ENCODE results near the gene C11orf97. TPM values are rescaled to one million over a fixed set of nuclear protein-coding genes. Genes with fewer than 3 reads are reported as not detected.

C11orf97 gene
- total and polyA plus RNA-seq, 2 of the 8 experiments (the other 6 are each of a cell fraction or from before 2014, with no cell fraction given), result not detected

DNA sequence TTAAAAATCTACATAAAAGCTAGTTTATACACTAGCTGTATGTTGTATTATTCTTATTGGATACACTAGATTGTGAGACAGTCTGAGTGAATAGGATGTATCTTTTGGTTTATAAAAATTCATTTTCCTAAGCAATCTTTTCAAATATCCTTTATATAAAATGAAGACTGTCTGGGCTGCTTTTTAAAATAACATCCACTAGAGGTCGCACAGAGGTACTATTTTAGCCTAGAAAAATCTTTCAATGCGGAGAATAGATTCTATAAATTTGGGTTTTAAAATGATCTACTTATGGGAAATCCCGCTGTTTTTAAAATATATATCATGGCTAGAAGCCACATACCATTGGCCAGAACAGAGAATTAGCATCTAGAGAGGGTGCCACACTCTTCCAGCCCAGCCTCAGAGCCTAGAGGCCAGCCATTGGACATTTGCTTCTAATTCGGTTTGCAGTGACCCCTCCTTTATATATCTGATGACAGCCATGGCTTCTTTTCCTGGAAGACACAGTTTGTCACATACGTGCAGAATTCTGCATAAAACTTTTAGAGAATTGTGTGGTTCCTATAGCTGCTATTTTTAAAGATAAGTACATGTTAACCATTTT, 7.3 kb downstream of the C11orf97 start:
- no peak overlapping the region for H4K8ac ChIP-seq (ENCODE audit: extremely low read depth, insufficient read depth, low read length)
- no peaks in the 10 kb centered on the region for H3K36me3 ChIP-seq (ENCODE audit: control insufficient read depth in 2 of 4, insufficient read depth in 4 of 4, low read length in 3 of 4)
- H3K4ac ChIP-seq (replicated peaks; ENCODE audit: insufficient read length, low read depth, low read length), result no peak overlapping the region
- H2AFZ ChIP-seq (ENCODE audit: low read length), result peak overlapping the region; percentile 90; the same call in 1 of the 2 replicates
- no peaks in the 10 kb centered on the region for H3K79me2 ChIP-seq (ENCODE audit: control insufficient read depth in 1 of 2, insufficient read depth in 2 of 2, low read length in 2 of 2)
- POLR2A ChIA-PET (ENCODE audit: partially characterized antibody), result no interaction called here
- FAIRE-seq (no peak), DNase-seq (ENCODE audit: low read depth in 1 of 2, low spot score in 2 of 2) (no peak)
- 13% methylated on average over 5 of the region's 5 CpGs; no CpG with 5 or more reads in 1 of the 2 experiments for WGBS, 2 experiments (ENCODE audit: extremely low coverage in 1 of 2, insufficient coverage in 1 of 2, insufficient read length in 1 of 2, insufficient replicate concordance in 2 of 2, low coverage in 1 of 2, low lambda C conversion rate in 2 of 2, missing lambda C conversion rate in 1 of 2)
- H2BK5ac ChIP-seq (ENCODE audit: low read depth, low read length), result no peak overlapping the region
- H3K4me3 ChIP-seq (ENCODE audit: extremely low read depth in 1 of 4, insufficient read depth in 2 of 4, low read depth in 3 of 4, low read length in 4 of 4), result no peak overlapping the region
- no peak overlapping the region for H3K56ac ChIP-seq (replicated peaks; ENCODE audit: insufficient read length, low read depth, low read length)
- no peak overlapping the region for H3K9ac ChIP-seq (replicated peaks in 1 of 4; ENCODE audit: extremely low read depth in 1 of 4, low read depth in 3 of 4, low read length in 3 of 4)
- H4K5ac ChIP-seq (ENCODE audit: insufficient read length, low read depth, low read length), result no peak overlapping the region
- H3K9me3 ChIP-seq (ENCODE audit: insufficient read depth in 2 of 2, low read depth in 1 of 2, low read length in 1 of 2), result no peaks in the 10 kb centered on the region
- CTCF ChIA-PET (ENCODE audit: partially characterized antibody), result interaction anchor here (0.7 to 2.7 kb wide), 21 partner anchors 8 to 409 kb away, joined by 3 to 16 read pairs (median 3); partner anchors contain the start of genes ANKRD49, C11orf97 and MRE11
- no peak overlapping the region for H2AK5ac ChIP-seq (ENCODE audit: low read depth, low read length)
- H2BK120ac ChIP-seq (replicated peaks; ENCODE audit: low read depth, low read length), result no peak overlapping the region
- no peak overlapping the region for H2BK15ac ChIP-seq (ENCODE audit: low read length)
- H3K18ac ChIP-seq (ENCODE audit: extremely low read depth, low read length), result no peak overlapping the region
- H3K4me2 ChIP-seq (ENCODE audit: insufficient read depth in 1 of 2, low read depth in 2 of 2, low read length in 2 of 2), result no peak overlapping the region
- H3K79me1 ChIP-seq (ENCODE audit: low read depth, low read length), result no peaks in the 10 kb centered on the region
- H3K27me3 ChIP-seq (replicated peaks in 1 of 4; ENCODE audit: control insufficient read depth in 3 of 4, extremely low read depth in 1 of 4, insufficient read depth in 3 of 4, low read length in 3 of 4), result no peaks in the 10 kb centered on the region
- H3K27ac ChIP-seq (ENCODE audit: low read depth, low read length), result no peak overlapping the region
- H3K4me1 ChIP-seq (replicated peaks in 1 of 4; ENCODE audit: control insufficient read depth in 3 of 4, insufficient read depth in 4 of 4, low read length in 3 of 4), result no peaks in the 10 kb centered on the region
- no peak overlapping the region for H3K23ac ChIP-seq (ENCODE audit: insufficient read length)
- H2BK12ac ChIP-seq (ENCODE audit: low read depth, low read length), result no peak overlapping the region
- TF ChIP-seq EP300 (IDR thresholded peaks at IDR 0.05; ENCODE audit: borderline replicate concordance in 1 of 2, low read depth in 2 of 2, low read length in 2 of 2) (no peak), RAD21 (IDR thresholded peaks at IDR 0.05 in 1 of 2, conservative IDR thresholded peaks at IDR 0.05 in 1 of 2; ENCODE audit: low read depth in 2 of 2, low read length in 2 of 2) (peak in 1 of 2 experiments; percentile 23; a peak in 1 of 4 replicates)
- TF ChIP-seq, protein P1, sequence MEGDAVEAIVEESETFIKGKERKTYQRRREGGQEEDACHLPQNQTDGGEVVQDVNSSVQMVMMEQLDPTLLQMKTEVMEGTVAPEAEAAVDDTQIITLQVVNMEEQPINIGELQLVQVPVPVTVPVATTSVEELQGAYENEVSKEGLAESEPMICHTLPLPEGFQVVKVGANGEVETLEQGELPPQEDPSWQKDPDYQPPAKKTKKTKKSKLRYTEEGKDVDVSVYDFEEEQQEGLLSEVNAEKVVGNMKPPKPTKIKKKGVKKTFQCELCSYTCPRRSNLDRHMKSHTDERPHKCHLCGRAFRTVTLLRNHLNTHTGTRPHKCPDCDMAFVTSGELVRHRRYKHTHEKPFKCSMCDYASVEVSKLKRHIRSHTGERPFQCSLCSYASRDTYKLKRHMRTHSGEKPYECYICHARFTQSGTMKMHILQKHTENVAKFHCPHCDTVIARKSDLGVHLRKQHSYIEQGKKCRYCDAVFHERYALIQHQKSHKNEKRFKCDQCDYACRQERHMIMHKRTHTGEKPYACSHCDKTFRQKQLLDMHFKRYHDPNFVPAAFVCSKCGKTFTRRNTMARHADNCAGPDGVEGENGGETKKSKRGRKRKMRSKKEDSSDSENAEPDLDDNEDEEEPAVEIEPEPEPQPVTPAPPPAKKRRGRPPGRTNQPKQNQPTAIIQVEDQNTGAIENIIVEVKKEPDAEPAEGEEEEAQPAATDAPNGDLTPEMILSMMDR (IDR thresholded peaks at IDR 0.05; ENCODE audit: control extremely low read depth in 1 of 3, insufficient read depth in 1 of 3, low read depth in 1 of 3, low read length in 3 of 3), result peak in 2 of 3 experiments; percentile 28 to 34; a peak in 2 of 4 replicates
- H3K23me2 ChIP-seq (ENCODE audit: low read depth, low read length), result no peaks in the 10 kb centered on the region
- no peak overlapping the region for H2BK20ac ChIP-seq (ENCODE audit: low read length)
- no peak overlapping the region for H3K14ac ChIP-seq (ENCODE audit: insufficient read length)
- H4K91ac ChIP-seq (replicated peaks; ENCODE audit: insufficient read length, low read length), result no peak overlapping the region
- H4K20me1 ChIP-seq (replicated peaks in 1 of 2; ENCODE audit: control insufficient read depth in 1 of 2, insufficient read depth in 2 of 2, low read length in 2 of 2), result no peaks in the 10 kb centered on the region

All from H1 (cell line).